ENCODE results near the gene ADAR.

- TF ChIP-seq POLR2AphosphoS5 (IDR thresholded peaks at IDR 0.05) (no peak), CTCF (IDR thresholded peaks at IDR 0.05) (no peak), POLR2A (IDR thresholded peaks at IDR 0.05) (no peak)
Observed at GRCh38 chr1:154616659-154617345, 8.8 kb upstream of the ADAR start.

Measured in breast epithelium (tissue), 3 donors.